ENCODE results near the gene VAMP4. TPM values are rescaled to one million over a fixed set of nuclear protein-coding genes. Genes with fewer than 3 reads are reported as not detected.

Gene VAMP4, protein sequence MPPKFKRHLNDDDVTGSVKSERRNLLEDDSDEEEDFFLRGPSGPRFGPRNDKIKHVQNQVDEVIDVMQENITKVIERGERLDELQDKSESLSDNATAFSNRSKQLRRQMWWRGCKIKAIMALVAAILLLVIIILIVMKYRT
- total RNA-seq (23.1 TPM), polyA plus RNA-seq (10 to 100 TPM; 16.1 to 25.3 (median 20.9) TPM)

DNA sequence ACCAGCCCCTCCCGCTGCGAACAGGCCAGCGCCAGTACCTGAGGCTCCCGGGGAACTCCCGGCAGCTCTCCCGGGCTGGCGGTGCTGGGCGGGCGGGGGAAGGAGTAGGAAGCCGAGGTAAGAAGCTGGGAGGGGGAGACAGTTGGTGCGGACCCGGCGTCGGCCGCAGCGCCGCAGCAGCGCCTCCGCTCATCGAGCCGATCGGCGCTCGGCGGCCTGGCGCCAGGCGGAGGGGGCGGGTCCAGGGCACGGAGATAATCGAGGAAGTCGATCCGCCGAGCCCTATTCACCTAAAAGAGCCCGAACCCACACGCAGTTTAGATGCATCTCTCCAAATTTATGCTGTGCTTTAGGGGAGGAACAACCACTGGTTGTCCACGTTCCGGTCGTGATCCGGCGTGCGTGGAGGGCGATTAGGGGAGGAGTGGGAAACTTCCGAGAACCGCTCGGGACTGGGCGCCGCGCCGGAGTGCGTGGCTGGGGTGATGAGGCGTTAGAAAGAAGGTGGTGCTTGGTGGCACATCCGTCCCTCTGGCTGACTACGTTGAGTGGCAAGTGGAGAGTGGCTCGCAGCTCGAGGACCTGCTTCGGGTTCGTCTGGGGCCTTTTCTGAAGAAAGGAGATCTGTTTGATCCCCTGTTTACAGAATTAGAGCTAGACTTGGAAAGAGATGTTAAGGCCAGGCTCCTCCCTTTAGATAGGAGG is at the start of gene VAMP4:
Gene VAMP4 (minus strand): TSS at position 194 of the 705 bp plus-strand sequence. CDS start 3,651 bp downstream, outside the sequence.
- peaks cover 13% of the 10 kb centered on the region for H3K36me3 ChIP-seq (ENCODE audit: control insufficient read depth, insufficient read depth, low read length)
- H3K27ac Mint-ChIP-seq, result peak within 1 kb of the TSS; percentile 98 to 100 (median 100)
- no peaks in the 10 kb centered on the region for H3K27me3 ChIP-seq (ENCODE audit: control insufficient read depth, insufficient read depth, low read length)
- H3K4me1 ChIP-seq (ENCODE audit: control insufficient read depth, insufficient read depth, low read length, poor library complexity, severe bottlenecking), result peaks cover 50% of the 10 kb centered on the region
- H3K27ac ChIP-seq (ENCODE audit: insufficient read depth, low read length, poor library complexity, severe bottlenecking), result peak within 1 kb of the TSS; percentile 95
- H3K4me3 Mint-ChIP-seq, result peak within 1 kb of the TSS; percentile 97 to 99 (median 99)
- DNase-seq (peak; percentile 77 to 94 (median 89)), ATAC-seq (ENCODE audit: low read depth in 2 of 2) (peak; percentile 89 to 91)
- no peaks in the 10 kb centered on the region for H3K9me3 Mint-ChIP-seq
- peaks cover 25 to 61% (median 46%) of the 10 kb centered on the region in 4 donors for H3K4me1 Mint-ChIP-seq
- H3K9me3 ChIP-seq (ENCODE audit: control insufficient read depth in 2 of 2, low read length in 2 of 2), result no peaks in the 10 kb centered on the region
- no peaks in the 10 kb centered on the region for H3K27me3 Mint-ChIP-seq
- peaks cover 5% of the 10 kb centered on the region for H3K36me3 Mint-ChIP-seq
- peak within 1 kb of the TSS; percentile 92 for H3K4me3 ChIP-seq (ENCODE audit: low read depth, low read length)

DNA sequence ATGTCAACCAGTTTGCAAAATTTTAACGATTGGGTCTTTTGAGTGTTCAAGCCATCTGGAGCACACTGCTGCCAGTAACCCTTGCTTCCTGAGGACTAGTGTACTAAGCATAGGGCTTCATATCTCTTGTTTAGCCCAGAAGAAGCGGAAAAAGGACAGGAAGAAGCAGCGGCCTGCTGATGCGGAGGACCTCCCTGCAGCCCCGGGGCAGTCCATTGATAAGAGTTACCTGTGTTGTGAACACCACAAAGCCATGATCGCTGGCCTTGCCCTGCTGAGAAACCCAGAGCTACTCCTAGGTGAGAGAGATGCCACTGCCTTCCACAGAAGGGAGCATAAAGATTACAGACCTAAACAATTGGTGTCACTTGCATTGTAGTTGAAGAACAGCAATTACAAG is 48.5 kb upstream of the VAMP4 start:
- Mint-ChIP-seq H3K36me3 (peaks cover 66% of the 10 kb centered on the region), H3K27me3 (no peaks in the 10 kb centered on the region), H3K4me3 (no peak overlapping the region), H3K9me3 (no peaks in the 10 kb centered on the region), H3K27ac (peak overlapping the region in 1 of 3 donors; percentile 66), H3K4me1 (peaks cover 4 to 33% (median 27%) of the 10 kb centered on the region in 4 donors)
- DNase-seq (no peak), ATAC-seq (ENCODE audit: low read depth in 2 of 2) (no peak)
- Histone ChIP-seq H3K27me3 (ENCODE audit: control insufficient read depth, insufficient read depth, low read length) (no peaks in the 10 kb centered on the region), H3K27ac (ENCODE audit: insufficient read depth, low read length, poor library complexity, severe bottlenecking) (no peak overlapping the region), H3K4me3 (ENCODE audit: low read depth, low read length) (no peak overlapping the region), H3K36me3 (ENCODE audit: control insufficient read depth, insufficient read depth, low read length) (peaks cover 94% of the 10 kb centered on the region), H3K4me1 (ENCODE audit: control insufficient read depth, insufficient read depth, low read length, poor library complexity, severe bottlenecking) (peaks cover 3% of the 10 kb centered on the region), H3K9me3 (ENCODE audit: control insufficient read depth in 2 of 2, low read length in 2 of 2) (no peaks in the 10 kb centered on the region)

DNA sequence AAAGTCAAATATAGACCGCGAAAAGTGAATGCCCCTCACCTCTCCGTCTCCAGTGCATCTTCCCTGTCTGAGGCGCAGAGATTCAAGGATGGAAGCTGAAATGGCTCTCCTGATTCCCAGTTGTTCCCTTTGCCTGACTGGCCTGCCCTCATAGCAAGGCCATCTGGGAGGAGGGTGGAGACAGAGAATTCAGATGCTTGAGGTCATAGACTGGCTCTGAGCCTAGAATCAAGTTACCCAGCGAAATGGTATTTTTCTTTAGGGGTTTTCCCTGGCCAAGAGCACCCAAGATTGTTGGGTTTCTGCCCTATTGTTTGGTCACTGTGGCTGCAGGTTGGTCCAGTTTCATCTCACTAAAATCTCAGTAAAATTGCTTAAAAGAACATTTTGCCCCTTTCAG is 46.8 kb upstream of the VAMP4 start:
- H3K4me1 Mint-ChIP-seq, result peaks cover 11 to 41% (median 33%) of the 10 kb centered on the region in 4 donors
- H3K27ac ChIP-seq (ENCODE audit: insufficient read depth, low read length, poor library complexity, severe bottlenecking), result no peak overlapping the region
- H3K4me3 Mint-ChIP-seq, result no peak overlapping the region
- ATAC-seq (ENCODE audit: low read depth in 2 of 2) (no peak), DNase-seq (no peak)
- no peaks in the 10 kb centered on the region for H3K9me3 Mint-ChIP-seq
- no peaks in the 10 kb centered on the region for H3K27me3 ChIP-seq (ENCODE audit: control insufficient read depth, insufficient read depth, low read length)
- no peaks in the 10 kb centered on the region for H3K27me3 Mint-ChIP-seq
- no peaks in the 10 kb centered on the region for H3K9me3 ChIP-seq (ENCODE audit: control insufficient read depth in 2 of 2, low read length in 2 of 2)
- H3K4me3 ChIP-seq (ENCODE audit: low read depth, low read length), result no peak overlapping the region
- peaks cover 19% of the 10 kb centered on the region for H3K4me1 ChIP-seq (ENCODE audit: control insufficient read depth, insufficient read depth, low read length, poor library complexity, severe bottlenecking)
- H3K36me3 Mint-ChIP-seq, result peaks cover 60% of the 10 kb centered on the region
- H3K36me3 ChIP-seq (ENCODE audit: control insufficient read depth, insufficient read depth, low read length), result peaks cover 84% of the 10 kb centered on the region
- H3K27ac Mint-ChIP-seq, result no peak overlapping the region

DNA sequence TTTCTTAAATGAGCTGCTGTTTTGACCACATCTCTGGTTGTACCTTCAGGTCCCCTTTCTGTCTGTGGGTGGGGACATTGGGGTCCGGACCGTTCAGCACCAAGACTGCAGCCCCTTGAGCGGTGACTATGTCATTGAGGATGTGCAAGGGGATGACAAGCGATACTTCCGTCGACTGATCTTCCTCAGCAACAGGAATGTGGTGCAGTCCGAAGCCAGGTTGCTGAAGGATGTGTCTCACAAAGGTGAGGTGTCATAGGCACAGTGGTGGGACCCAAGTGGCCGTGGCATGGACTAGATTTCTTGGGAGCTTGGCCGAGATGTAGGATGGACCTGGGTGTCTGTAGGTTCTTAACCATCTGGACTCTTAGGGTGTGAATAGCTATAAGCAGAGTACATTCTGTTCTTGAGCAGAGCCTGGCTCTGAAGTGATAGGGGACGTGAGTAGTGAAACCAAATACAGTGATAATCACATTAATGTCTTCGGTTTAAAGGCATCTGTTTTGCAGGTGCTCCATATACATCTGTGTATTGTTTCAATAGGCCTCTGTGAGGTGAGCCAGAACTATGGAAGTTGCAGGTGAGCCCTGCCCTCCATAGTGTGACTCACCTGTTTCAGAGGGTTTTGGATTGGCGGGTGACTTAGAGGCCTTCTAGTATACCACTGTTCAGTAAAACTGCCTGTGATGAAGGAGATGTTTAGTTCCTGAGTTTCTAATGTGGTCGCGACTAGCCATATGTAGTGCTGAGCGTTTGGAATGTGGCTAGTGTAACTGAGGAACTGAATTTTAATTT is 46.0 kb upstream of the VAMP4 start:
- peak overlapping the region in 1 of 4 donors; percentile 7 for H3K4me3 Mint-ChIP-seq
- Histone ChIP-seq H3K9me3 (ENCODE audit: control insufficient read depth in 2 of 2, low read length in 2 of 2) (no peaks in the 10 kb centered on the region), H3K27me3 (ENCODE audit: control insufficient read depth, insufficient read depth, low read length) (no peaks in the 10 kb centered on the region), H3K4me3 (ENCODE audit: low read depth, low read length) (no peak overlapping the region), H3K36me3 (ENCODE audit: control insufficient read depth, insufficient read depth, low read length) (peaks cover 79% of the 10 kb centered on the region), H3K4me1 (ENCODE audit: control insufficient read depth, insufficient read depth, low read length, poor library complexity, severe bottlenecking) (peaks cover 27% of the 10 kb centered on the region), H3K27ac (ENCODE audit: insufficient read depth, low read length, poor library complexity, severe bottlenecking) (no peak overlapping the region)
- no peak for DNase-seq
- no peaks in the 10 kb centered on the region for H3K27me3 Mint-ChIP-seq
- peak overlapping the region in 2 of 3 donors; percentile 13 to 33 for H3K27ac Mint-ChIP-seq
- H3K36me3 Mint-ChIP-seq, result peaks cover 57% of the 10 kb centered on the region
- no peaks in the 10 kb centered on the region for H3K9me3 Mint-ChIP-seq
- H3K4me1 Mint-ChIP-seq, result peaks cover 11 to 49% (median 40%) of the 10 kb centered on the region in 4 donors
- ATAC-seq (ENCODE audit: low read depth in 2 of 2), result no peak

DNA sequence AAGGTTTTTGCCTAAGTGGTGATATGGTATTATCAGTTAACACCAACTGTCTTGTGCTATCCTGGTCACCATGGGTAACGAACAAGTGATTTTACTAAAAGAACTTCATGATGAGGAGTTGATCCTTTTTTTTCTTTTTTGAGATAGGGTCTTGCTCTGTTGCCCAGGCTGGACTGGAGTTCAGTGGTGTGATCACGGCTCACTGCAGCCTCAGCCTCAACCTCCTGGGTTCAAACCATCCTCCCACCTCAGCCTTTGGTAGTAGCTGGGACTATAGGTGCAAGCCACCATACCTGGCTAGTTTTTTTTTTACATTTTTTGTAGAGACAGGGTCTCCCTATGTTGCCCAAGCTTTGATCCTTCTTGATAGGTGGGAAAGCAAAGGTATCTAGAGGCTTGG is 44.7 kb upstream of the VAMP4 start:
- DNase-seq (no peak), ATAC-seq (ENCODE audit: low read depth in 2 of 2) (no peak)
- H3K9me3 Mint-ChIP-seq, result no peaks in the 10 kb centered on the region
- peak overlapping the region in 2 of 3 donors; percentile 23 to 52 for H3K27ac Mint-ChIP-seq
- no peaks in the 10 kb centered on the region for H3K27me3 Mint-ChIP-seq
- peaks cover 40% of the 10 kb centered on the region for H3K4me1 ChIP-seq (ENCODE audit: control insufficient read depth, insufficient read depth, low read length, poor library complexity, severe bottlenecking)
- peaks cover 11 to 59% (median 43%) of the 10 kb centered on the region in 4 donors for H3K4me1 Mint-ChIP-seq
- no peak overlapping the region for H3K27ac ChIP-seq (ENCODE audit: insufficient read depth, low read length, poor library complexity, severe bottlenecking)
- no peak overlapping the region for H3K4me3 ChIP-seq (ENCODE audit: low read depth, low read length)
- H3K27me3 ChIP-seq (ENCODE audit: control insufficient read depth, insufficient read depth, low read length), result no peaks in the 10 kb centered on the region
- peaks cover 66% of the 10 kb centered on the region for H3K36me3 ChIP-seq (ENCODE audit: control insufficient read depth, insufficient read depth, low read length)
- H3K36me3 Mint-ChIP-seq, result peaks cover 43% of the 10 kb centered on the region
- no peaks in the 10 kb centered on the region for H3K9me3 ChIP-seq (ENCODE audit: control insufficient read depth in 2 of 2, low read length in 2 of 2)
- H3K4me3 Mint-ChIP-seq, result peak overlapping the region in 1 of 4 donors; percentile 25

DNA sequence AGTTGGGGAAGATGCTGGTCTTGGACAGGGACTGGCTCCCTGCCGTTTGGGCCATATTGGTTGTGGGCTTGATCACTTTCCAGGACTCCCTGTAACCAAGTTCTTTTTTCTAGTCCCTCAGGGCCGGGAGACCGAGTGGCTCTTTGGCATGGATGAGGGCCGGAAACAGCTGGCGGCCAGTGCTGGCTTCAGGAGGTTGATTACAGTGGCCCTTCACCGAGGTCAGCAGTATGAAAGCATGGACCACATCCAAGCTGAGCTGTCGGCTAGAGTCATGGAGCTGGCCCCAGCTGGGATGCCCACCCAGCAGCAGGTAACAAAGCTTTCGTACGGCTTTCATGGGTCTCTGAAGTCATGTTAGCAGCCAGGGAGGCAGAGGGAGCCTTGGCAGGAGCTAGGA is 43.9 kb upstream of the VAMP4 start:
- Histone ChIP-seq H3K4me1 (ENCODE audit: control insufficient read depth, insufficient read depth, low read length, poor library complexity, severe bottlenecking) (peaks cover 42% of the 10 kb centered on the region), H3K27me3 (ENCODE audit: control insufficient read depth, insufficient read depth, low read length) (no peaks in the 10 kb centered on the region), H3K36me3 (ENCODE audit: control insufficient read depth, insufficient read depth, low read length) (peaks cover 58% of the 10 kb centered on the region), H3K27ac (ENCODE audit: insufficient read depth, low read length, poor library complexity, severe bottlenecking) (no peak overlapping the region), H3K4me3 (ENCODE audit: low read depth, low read length) (no peak overlapping the region), H3K9me3 (ENCODE audit: control insufficient read depth in 2 of 2, low read length in 2 of 2) (no peaks in the 10 kb centered on the region)
- peak overlapping the region in 2 of 3 donors; percentile 18 to 72 for H3K27ac Mint-ChIP-seq
- no peaks in the 10 kb centered on the region for H3K27me3 Mint-ChIP-seq
- H3K4me1 Mint-ChIP-seq, result peaks cover 11 to 66% (median 46%) of the 10 kb centered on the region in 4 donors
- ATAC-seq (ENCODE audit: low read depth in 2 of 2), result no peak
- no peak overlapping the region for H3K4me3 Mint-ChIP-seq
- peaks cover 38% of the 10 kb centered on the region for H3K36me3 Mint-ChIP-seq
- DNase-seq, result no peak
- H3K9me3 Mint-ChIP-seq, result no peaks in the 10 kb centered on the region

DNA sequence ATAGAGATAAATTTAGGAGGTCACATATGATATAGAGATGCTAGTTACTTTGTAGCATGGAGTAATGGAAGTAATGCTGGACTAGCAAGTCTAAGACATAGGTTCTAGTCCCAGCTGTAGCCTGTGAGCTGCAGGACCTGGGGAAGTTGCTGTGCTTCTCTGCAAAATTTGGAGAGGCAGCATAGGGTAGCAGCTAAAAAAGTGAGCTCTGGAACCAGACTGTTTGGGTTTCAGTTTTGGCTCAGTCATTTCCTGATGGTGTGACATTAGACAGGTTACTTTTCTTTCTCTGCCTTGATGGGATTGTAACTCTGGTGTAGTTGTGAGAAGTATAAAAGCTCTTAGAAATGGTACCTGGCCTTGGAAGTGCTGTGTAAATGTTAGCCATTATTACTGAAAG is 42.9 kb upstream of the VAMP4 start:
- Mint-ChIP-seq H3K9me3 (no peaks in the 10 kb centered on the region), H3K4me3 (peak overlapping the region; percentile 42 to 68 (median 55)), H3K36me3 (peaks cover 32% of the 10 kb centered on the region), H3K27ac (peak overlapping the region; percentile 32 to 72 (median 36)), H3K27me3 (no peaks in the 10 kb centered on the region), H3K4me1 (peaks cover 11 to 72% (median 47%) of the 10 kb centered on the region in 4 donors)
- Histone ChIP-seq H3K36me3 (ENCODE audit: control insufficient read depth, insufficient read depth, low read length) (peaks cover 49% of the 10 kb centered on the region), H3K27ac (ENCODE audit: insufficient read depth, low read length, poor library complexity, severe bottlenecking) (peak overlapping the region; percentile 41), H3K4me1 (ENCODE audit: control insufficient read depth, insufficient read depth, low read length, poor library complexity, severe bottlenecking) (peaks cover 46% of the 10 kb centered on the region), H3K9me3 (ENCODE audit: control insufficient read depth in 2 of 2, low read length in 2 of 2) (no peaks in the 10 kb centered on the region), H3K27me3 (ENCODE audit: control insufficient read depth, insufficient read depth, low read length) (no peaks in the 10 kb centered on the region), H3K4me3 (ENCODE audit: low read depth, low read length) (peak overlapping the region; percentile 54)
- ATAC-seq (ENCODE audit: low read depth in 2 of 2) (no peak), DNase-seq (peak in 1 of 3 donors; percentile 60)
